GM12872 (cell line): ENCODE results near the gene SGMS2.

ENCODE experiments used
- TF ChIP-seq, protein P1 (sequence below): IDR thresholded peaks from 3 replicates; pipeline ENCODE4 v1.5.1; 2011; ENCODE audit warnings: low read depth, mild to moderate bottlenecking, low read length, moderate library complexity; ENCODE audit not compliant: insufficient read depth

The SGMS2 gene

DNA sequence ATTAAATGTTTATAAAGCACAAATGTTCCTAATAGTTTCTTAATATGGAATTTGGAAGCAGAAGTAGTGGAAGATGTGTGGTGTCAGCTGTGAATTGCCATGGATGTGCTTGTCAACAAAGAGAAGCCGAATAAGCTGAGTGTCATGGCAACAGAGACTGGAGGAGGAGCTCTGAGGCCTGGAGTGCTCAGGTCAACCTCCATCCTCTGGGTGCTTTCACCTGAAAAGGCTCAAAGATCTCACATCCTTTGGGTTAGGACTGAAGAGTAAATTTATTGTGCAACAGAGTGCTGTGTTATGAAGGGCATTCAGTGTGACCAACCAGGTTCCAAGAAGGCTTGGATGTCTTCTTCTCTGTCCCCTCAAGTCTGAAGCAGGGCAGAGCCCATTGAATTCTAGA, 18.7 kb downstream of the SGMS2 start:
- TF ChIP-seq, protein P1, sequence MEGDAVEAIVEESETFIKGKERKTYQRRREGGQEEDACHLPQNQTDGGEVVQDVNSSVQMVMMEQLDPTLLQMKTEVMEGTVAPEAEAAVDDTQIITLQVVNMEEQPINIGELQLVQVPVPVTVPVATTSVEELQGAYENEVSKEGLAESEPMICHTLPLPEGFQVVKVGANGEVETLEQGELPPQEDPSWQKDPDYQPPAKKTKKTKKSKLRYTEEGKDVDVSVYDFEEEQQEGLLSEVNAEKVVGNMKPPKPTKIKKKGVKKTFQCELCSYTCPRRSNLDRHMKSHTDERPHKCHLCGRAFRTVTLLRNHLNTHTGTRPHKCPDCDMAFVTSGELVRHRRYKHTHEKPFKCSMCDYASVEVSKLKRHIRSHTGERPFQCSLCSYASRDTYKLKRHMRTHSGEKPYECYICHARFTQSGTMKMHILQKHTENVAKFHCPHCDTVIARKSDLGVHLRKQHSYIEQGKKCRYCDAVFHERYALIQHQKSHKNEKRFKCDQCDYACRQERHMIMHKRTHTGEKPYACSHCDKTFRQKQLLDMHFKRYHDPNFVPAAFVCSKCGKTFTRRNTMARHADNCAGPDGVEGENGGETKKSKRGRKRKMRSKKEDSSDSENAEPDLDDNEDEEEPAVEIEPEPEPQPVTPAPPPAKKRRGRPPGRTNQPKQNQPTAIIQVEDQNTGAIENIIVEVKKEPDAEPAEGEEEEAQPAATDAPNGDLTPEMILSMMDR: no peak

DNA sequence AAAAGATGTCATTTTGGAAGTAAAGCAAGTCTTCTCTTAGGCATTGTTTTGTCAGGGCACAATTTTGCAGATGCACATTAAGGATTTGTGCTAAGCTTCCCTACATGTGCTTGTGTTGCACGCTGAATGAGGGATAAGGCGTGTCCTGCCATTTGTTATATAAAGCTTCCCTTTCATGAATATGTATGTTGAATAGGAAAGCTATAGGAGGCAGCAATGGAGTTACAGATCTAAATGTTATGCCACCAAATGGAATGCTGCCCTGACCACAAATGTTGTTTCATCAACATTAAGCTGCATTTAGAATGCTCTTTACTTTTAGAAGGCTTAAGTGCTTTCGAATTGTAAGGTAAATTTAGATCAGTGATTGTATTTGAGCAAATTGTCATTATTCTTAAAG, 20.9 kb downstream of the SGMS2 start:
- TF ChIP-seq, protein P1: no peak

DNA sequence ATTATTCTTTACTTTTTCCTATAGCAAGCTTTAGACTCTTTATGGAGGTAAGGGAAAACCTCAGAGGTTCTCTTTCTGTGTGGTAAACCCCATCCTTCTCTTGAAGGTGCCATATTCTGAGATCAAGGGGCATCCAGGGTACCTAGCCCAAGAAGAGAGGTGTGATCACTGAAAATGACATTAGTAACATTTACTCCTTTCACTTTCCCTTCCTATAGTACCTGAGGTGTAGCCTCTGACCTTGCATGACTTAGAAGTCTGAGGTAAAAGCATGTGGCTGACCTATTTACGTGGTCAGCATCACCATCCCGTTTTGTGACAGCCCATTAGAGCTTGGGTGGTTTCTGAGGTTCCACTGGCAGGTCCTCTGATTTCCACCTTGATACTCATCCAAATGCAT, 25.7 kb downstream of the SGMS2 start:
- TF ChIP-seq, protein P1: no peak

DNA sequence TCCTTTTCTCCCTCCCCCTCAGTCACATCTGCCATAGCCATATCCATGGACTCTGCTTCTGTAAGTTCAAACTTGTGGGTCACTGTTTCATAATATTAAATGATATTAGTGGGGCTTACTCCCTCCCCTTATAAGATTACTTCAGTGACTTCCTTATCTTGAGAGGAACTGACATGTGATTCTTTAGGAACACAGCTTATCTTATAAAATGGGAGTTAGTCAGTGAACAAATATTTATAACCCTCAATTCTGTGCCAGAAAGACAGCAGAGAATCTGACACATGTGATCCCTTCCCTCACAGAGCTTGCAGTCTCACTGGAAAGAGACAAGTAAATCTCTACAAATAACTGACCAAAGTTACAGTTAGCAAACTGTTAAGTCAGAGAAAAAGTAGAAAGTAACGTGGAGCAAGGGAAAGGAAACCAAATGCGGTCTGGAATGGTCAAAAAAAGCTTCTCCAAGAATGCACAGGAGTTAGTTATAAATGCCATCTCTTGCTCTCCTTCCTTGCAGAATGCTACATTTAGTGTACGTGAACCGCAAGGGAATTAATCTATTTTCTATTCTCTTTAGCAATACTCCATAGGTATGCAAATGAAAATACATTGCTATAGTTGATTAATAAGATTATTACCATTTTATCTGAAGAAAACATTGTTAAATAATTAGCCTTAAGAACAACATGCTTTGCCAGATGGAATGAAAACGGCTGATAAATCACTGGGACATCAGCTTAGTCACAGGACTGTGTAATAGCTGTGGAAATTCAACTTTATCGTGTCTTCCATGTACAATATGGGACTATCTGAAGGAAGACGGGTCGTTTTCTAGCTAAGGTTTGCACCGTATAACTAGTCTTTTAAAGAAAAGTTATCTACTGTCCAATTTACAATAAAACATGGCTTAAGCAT, 29.0 kb downstream of the SGMS2 start:
- TF ChIP-seq, protein P1: no peak

DNA sequence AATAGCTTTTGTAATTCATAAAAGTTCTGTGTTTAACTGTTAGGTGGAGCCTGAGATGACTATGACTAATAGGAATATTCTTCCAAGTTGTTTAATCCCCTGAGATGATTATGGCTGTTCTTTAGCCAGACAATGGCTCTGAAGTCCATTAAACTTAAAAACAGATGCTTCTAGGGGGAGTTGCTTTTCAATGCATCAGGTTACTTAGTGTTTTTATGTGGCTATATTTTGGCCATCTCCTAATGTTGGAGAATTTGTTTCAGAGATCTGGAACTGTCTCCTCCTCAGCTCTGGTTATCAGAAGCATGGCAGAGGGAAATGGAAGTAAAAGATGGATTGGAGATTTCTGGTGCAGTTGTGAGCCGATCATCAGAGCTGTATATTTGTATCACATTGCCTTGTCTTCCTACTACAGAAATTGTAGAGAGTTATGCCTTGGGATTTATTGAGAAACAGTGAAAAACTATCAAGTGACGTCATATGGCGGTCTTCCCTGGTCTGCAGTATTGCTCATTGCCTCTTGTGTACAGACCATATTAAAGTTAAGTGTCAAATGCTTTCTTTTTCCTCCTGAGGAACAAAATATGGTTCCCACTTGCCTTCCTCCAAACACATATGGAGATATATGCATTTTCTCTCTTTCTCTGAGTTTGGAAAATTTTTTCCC, 29.8 kb downstream of the SGMS2 start:
- TF ChIP-seq, protein P1: no peak

DNA sequence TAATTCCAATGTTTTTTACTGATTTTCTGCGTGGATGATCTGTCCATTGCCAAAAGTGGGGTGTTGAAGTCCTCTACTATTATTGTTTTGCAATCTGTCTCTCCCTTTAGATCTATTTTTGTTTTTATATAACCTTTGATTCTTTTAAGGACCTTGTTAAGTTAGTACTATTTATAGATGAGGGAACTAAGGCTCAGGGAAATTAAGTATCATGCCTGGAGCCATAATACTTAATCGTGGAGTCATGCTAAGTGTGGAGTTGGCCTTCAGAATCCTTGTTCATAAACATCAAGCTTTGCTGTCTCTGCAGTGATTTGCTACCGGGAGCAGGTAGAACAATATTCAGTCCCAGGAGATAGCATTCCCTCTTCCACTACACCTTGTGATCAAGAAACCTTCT, 31.0 kb downstream of the SGMS2 start:
- TF ChIP-seq, protein P1: no peak

DNA sequence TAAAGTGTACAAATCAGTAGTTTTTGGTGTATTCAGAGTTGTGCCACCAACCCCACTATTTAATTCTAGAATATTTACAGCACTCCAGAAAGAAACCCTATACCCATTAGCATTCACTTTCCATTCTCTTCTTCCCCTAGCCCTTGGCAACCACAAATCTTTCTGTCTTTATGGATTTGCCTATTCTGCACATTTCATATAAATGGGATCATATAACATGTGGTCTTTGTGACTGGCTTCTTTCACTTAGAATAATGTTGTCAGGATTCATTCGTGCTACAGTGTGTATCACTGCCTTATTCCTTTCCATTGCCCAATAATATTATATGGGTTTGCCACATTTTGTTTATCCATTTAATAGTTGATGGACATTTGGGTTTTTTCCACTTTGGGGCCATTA, 32.2 kb downstream of the SGMS2 start:
- TF ChIP-seq, protein P1: no peak
